ENCODE measurements around the gene ENTR1. TPM values are rescaled to one million over a fixed set of nuclear protein-coding genes. Genes with fewer than 3 reads are reported as not detected.

ENTR1 gene
- total RNA-seq, 5 donors from 2014 or later (not counting 1 experiment from before 2014, with no cell fraction given), result 57.7 to 103 (median 95.6) TPM

- Mint-ChIP-seq H3K27me3 (no peaks in the 10 kb centered on the region), H3K4me1 (no peaks in the 10 kb centered on the region), H3K27ac (no peak overlapping the region), H3K36me3 (peaks cover 2% of the 10 kb centered on the region), H3K9me3 (no peaks in the 10 kb centered on the region), H3K4me3 (no peak overlapping the region)
- Histone ChIP-seq H3K36me3 (ENCODE audit: control insufficient read depth in 2 of 2, extremely low read depth in 1 of 2, insufficient read depth in 1 of 2, low read length in 1 of 2) (peaks cover 24 to 33% of the 10 kb centered on the region in 2 donors), H3K9me3 (no peaks in the 10 kb centered on the region), H3K4me1 (ENCODE audit: control insufficient read depth in 1 of 2, extremely low read depth in 1 of 2, insufficient read depth in 2 of 2, low read length in 2 of 2) (no peaks in the 10 kb centered on the region), H3K27ac (ENCODE audit: low read length) (no peak overlapping the region), H3K27me3 (replicated peaks in 1 of 2; ENCODE audit: control insufficient read depth in 2 of 2, extremely low read depth in 1 of 2, insufficient read depth in 2 of 2, low read length in 1 of 2) (peaks cover 0 to 2% of the 10 kb centered on the region in 2 experiments), H3K4me3 (ENCODE audit: control insufficient read depth in 1 of 2, extremely low read depth in 1 of 2, low read length in 1 of 2) (no peak overlapping the region)
- POLR2A ChIA-PET, result interaction anchor here in 1 of 2 donors (0.6 kb wide), 1 partner anchor 43 kb away, joined by 8 read pairs; no protein-coding TSS in a partner anchor
- CTCF ChIA-PET, result no interaction called here
- DNase-seq (no peak), ATAC-seq (replicated peaks in 1 of 4) (no peak)
- WGBS (ENCODE audit: insufficient coverage), result 93% methylated on average over 23 of the region's 28 CpGs
Measured at GRCh38 chr9:136378170-136379002, 32.0 kb downstream of the ENTR1 start.

GRCh38 chr9:136377341-136378169, 32.9 kb downstream of the ENTR1 start:
- DNase-seq (no peak), ATAC-seq (replicated peaks in 1 of 4) (no peak)
- Mint-ChIP-seq H3K9me3 (no peaks in the 10 kb centered on the region), H3K27ac (no peak overlapping the region), H3K27me3 (peaks cover 0 to 6% of the 10 kb centered on the region in 2 donors), H3K4me3 (no peak overlapping the region), H3K36me3 (peaks cover 2% of the 10 kb centered on the region), H3K4me1 (no peaks in the 10 kb centered on the region)
- WGBS (ENCODE audit: insufficient coverage), result 91% methylated on average over 29 of the region's 32 CpGs
- POLR2A ChIA-PET, result interaction anchor here in 1 of 2 donors (0.6 kb wide), 1 partner anchor 44 kb away, joined by 8 read pairs; no protein-coding TSS in a partner anchor
- H3K9me3 ChIP-seq, result no peaks in the 10 kb centered on the region
- H3K4me1 ChIP-seq (ENCODE audit: control insufficient read depth in 1 of 2, extremely low read depth in 1 of 2, insufficient read depth in 2 of 2, low read length in 2 of 2), result peaks cover 0 to 4% of the 10 kb centered on the region in 2 experiments
- H3K36me3 ChIP-seq (ENCODE audit: control insufficient read depth in 2 of 2, extremely low read depth in 1 of 2, insufficient read depth in 1 of 2, low read length in 1 of 2), result peaks cover 24% of the 10 kb centered on the region in 2 donors
- no peak overlapping the region for H3K4me3 ChIP-seq (ENCODE audit: control insufficient read depth in 1 of 2, extremely low read depth in 1 of 2, low read length in 1 of 2)
- no peak overlapping the region for H3K27ac ChIP-seq (ENCODE audit: low read length)
- CTCF ChIA-PET, result no interaction called here
- H3K27me3 ChIP-seq (replicated peaks in 1 of 2; ENCODE audit: control insufficient read depth in 2 of 2, extremely low read depth in 1 of 2, insufficient read depth in 2 of 2, low read length in 1 of 2), result peaks cover 0 to 10% of the 10 kb centered on the region in 2 experiments

GRCh38 chr9:136376457-136376856, 34.0 kb downstream of the ENTR1 start:
- H3K4me3 ChIP-seq (ENCODE audit: control insufficient read depth in 1 of 2, extremely low read depth in 1 of 2, low read length in 1 of 2), result no peak overlapping the region
- 97% methylated on average over 6 of the region's 8 CpGs for WGBS (ENCODE audit: insufficient coverage)
- H3K27me3 Mint-ChIP-seq, result peaks cover 0 to 6% of the 10 kb centered on the region in 2 donors
- DNase-seq (no peak), ATAC-seq (replicated peaks in 1 of 4) (no peak)
- no peaks in the 10 kb centered on the region for H3K4me1 Mint-ChIP-seq
- H3K27ac ChIP-seq (ENCODE audit: low read length), result no peak overlapping the region
- H3K27ac Mint-ChIP-seq, result no peak overlapping the region
- no peak overlapping the region for H3K4me3 Mint-ChIP-seq
- H3K4me1 ChIP-seq (ENCODE audit: control insufficient read depth in 1 of 2, extremely low read depth in 1 of 2, insufficient read depth in 2 of 2, low read length in 2 of 2), result peaks cover 0 to 4% of the 10 kb centered on the region in 2 experiments
- H3K9me3 ChIP-seq, result no peaks in the 10 kb centered on the region
- POLR2A ChIA-PET, result no interaction called here
- peaks cover 0 to 18% of the 10 kb centered on the region in 2 experiments for H3K27me3 ChIP-seq (replicated peaks in 1 of 2; ENCODE audit: control insufficient read depth in 2 of 2, extremely low read depth in 1 of 2, insufficient read depth in 2 of 2, low read length in 1 of 2)
- H3K36me3 Mint-ChIP-seq, result no peaks in the 10 kb centered on the region
- H3K36me3 ChIP-seq (ENCODE audit: control insufficient read depth in 2 of 2, extremely low read depth in 1 of 2, insufficient read depth in 1 of 2, low read length in 1 of 2), result peaks cover 14 to 15% of the 10 kb centered on the region in 2 donors
- no peaks in the 10 kb centered on the region for H3K9me3 Mint-ChIP-seq
- CTCF ChIA-PET, result no interaction called here

- H3K4me1 ChIP-seq (ENCODE audit: control insufficient read depth in 1 of 2, extremely low read depth in 1 of 2, insufficient read depth in 2 of 2, low read length in 2 of 2), result peaks cover 0 to 4% of the 10 kb centered on the region in 2 experiments
- ChIA-PET POLR2A (no interaction called here), CTCF (no interaction called here)
- no peak overlapping the region for H3K27ac ChIP-seq (ENCODE audit: low read length)
- Mint-ChIP-seq H3K36me3 (no peaks in the 10 kb centered on the region), H3K4me3 (no peak overlapping the region), H3K27ac (no peak overlapping the region), H3K4me1 (no peaks in the 10 kb centered on the region), H3K27me3 (peaks cover 0 to 6% of the 10 kb centered on the region in 2 donors), H3K9me3 (no peaks in the 10 kb centered on the region)
- peaks cover 6 to 13% of the 10 kb centered on the region in 2 donors for H3K36me3 ChIP-seq (ENCODE audit: control insufficient read depth in 2 of 2, extremely low read depth in 1 of 2, insufficient read depth in 1 of 2, low read length in 1 of 2)
- ATAC-seq (replicated peaks in 1 of 4) (no peak), DNase-seq (no peak)
- peaks cover 0 to 18% of the 10 kb centered on the region in 2 experiments for H3K27me3 ChIP-seq (replicated peaks in 1 of 2; ENCODE audit: control insufficient read depth in 2 of 2, extremely low read depth in 1 of 2, insufficient read depth in 2 of 2, low read length in 1 of 2)
- no peaks in the 10 kb centered on the region for H3K9me3 ChIP-seq
- no peak overlapping the region for H3K4me3 ChIP-seq (ENCODE audit: control insufficient read depth in 1 of 2, extremely low read depth in 1 of 2, low read length in 1 of 2)
- WGBS (ENCODE audit: insufficient coverage), result 95% methylated on average over 12 of the region's 12 CpGs
Measured at GRCh38 chr9:136375096-136375495, 35.3 kb downstream of the ENTR1 start.

GRCh38 chr9:136374183-136374575, 36.2 kb downstream of the ENTR1 start:
- Mint-ChIP-seq H3K4me3 (no peak overlapping the region), H3K4me1 (no peaks in the 10 kb centered on the region), H3K36me3 (no peaks in the 10 kb centered on the region), H3K27me3 (peaks cover 0 to 6% of the 10 kb centered on the region in 2 donors), H3K9me3 (no peaks in the 10 kb centered on the region), H3K27ac (no peak overlapping the region)
- ChIA-PET CTCF (no interaction called here), POLR2A (no interaction called here)
- H3K4me1 ChIP-seq (ENCODE audit: control insufficient read depth in 1 of 2, extremely low read depth in 1 of 2, insufficient read depth in 2 of 2, low read length in 2 of 2), result peaks cover 0 to 4% of the 10 kb centered on the region in 2 experiments
- no peak overlapping the region for H3K4me3 ChIP-seq (ENCODE audit: control insufficient read depth in 1 of 2, extremely low read depth in 1 of 2, low read length in 1 of 2)
- no peaks in the 10 kb centered on the region for H3K9me3 ChIP-seq
- peaks cover 2 to 8% of the 10 kb centered on the region in 2 donors for H3K36me3 ChIP-seq (ENCODE audit: control insufficient read depth in 2 of 2, extremely low read depth in 1 of 2, insufficient read depth in 1 of 2, low read length in 1 of 2)
- no peak overlapping the region for H3K27ac ChIP-seq (ENCODE audit: low read length)
- ATAC-seq (replicated peaks in 1 of 4) (no peak), DNase-seq (no peak)
- WGBS (ENCODE audit: insufficient coverage), result 87% methylated on average over 11 of the region's 14 CpGs
- H3K27me3 ChIP-seq (replicated peaks in 1 of 2; ENCODE audit: control insufficient read depth in 2 of 2, extremely low read depth in 1 of 2, insufficient read depth in 2 of 2, low read length in 1 of 2), result peaks cover 0 to 18% of the 10 kb centered on the region in 2 experiments
